Measurements from ENCODE around the gene GALK2.

GRCh38 chr15:49182128-49182527 lies 12.1 kb downstream of the GALK2 start:
- TF ChIP-seq POLR2A (IDR thresholded peaks at IDR 0.05) (no peak), CTCF (IDR thresholded peaks at IDR 0.05) (no peak)

Data from body of pancreas (tissue), 4 donors.